Parathyroid adenoma (tissue), 2 donors: ENCODE measurements around the gene ABCC12.

ENCODE experiments used
- H2AFZ ChIP-seq: fragments of 300-600 bp; sonication (generic); one replicate; pipeline ENCODE4 v1.7.0; 2017; ENCODE audit warnings: antibody characterized with exemption, mild to moderate bottlenecking
- H3K27ac ChIP-seq: fragments of 300-600 bp; sonication (generic); one replicate; pipeline ENCODE4 v1.7.0; 2017
- H3K27me3 ChIP-seq: fragments of 300-600 bp; sonication (generic); one replicate; pipeline ENCODE4 v1.7.0; 2017; ENCODE audit warnings: low read length; ENCODE audit not compliant: control insufficient read depth, insufficient read depth
- H3K36me3 ChIP-seq: fragments of 300-600 bp; sonication (generic); one replicate; pipeline ENCODE4 v1.7.0; 2017; ENCODE audit warnings: low read length; ENCODE audit not compliant: control insufficient read depth, insufficient read depth
- H3K4me1 ChIP-seq: fragments of 300-600 bp; sonication (generic); one replicate; pipeline ENCODE4 v1.7.0; 2017; ENCODE audit warnings: control low read depth
- H3K4me2 ChIP-seq: fragments of 300-600 bp; sonication (generic); one replicate; pipeline ENCODE4 v1.7.0; 2017; ENCODE audit warnings: low read length
- H3K4me3 ChIP-seq: fragments of 300-600 bp; sonication (generic); one replicate; pipeline ENCODE4 v1.7.0; 2017; ENCODE audit warnings: low read depth, low read length
- H3K79me2 ChIP-seq: fragments of 300-600 bp; sonication (generic); one replicate; pipeline ENCODE4 v1.7.0; 2017; ENCODE audit warnings: control low read depth
- H3K9ac ChIP-seq: fragments of 300-600 bp; sonication (generic); one replicate; pipeline ENCODE4 v1.7.0; 2017; ENCODE audit warnings: mild to moderate bottlenecking
- H3K9me3 ChIP-seq: fragments of 300-600 bp; sonication (generic); one replicate; pipeline ENCODE4 v1.7.0; 2017; ENCODE audit warnings: low read length; ENCODE audit not compliant: control insufficient read depth
- CTCF ChIP-seq: fragments of 300-600 bp; sonication (generic); IDR thresholded peaks from one replicate; pipeline ENCODE4 v1.7.0; 2017; ENCODE audit warnings: antibody characterized with exemption, mild to moderate bottlenecking
- donor health status: primary hyperparathyroidism.

Gene ABCC12

GRCh38 chr16:48110982-48111381 lies 44.8 kb downstream of the ABCC12 start:
- Histone ChIP-seq H3K79me2 (no peaks in the 10 kb centered on the region), H3K4me3 (no peak overlapping the region), H3K9ac (no peak overlapping the region), H3K36me3 (no peaks in the 10 kb centered on the region), H3K4me1 (no peaks in the 10 kb centered on the region), H3K27ac (no peak overlapping the region), H2AFZ (no peak overlapping the region), H3K27me3 (no peaks in the 10 kb centered on the region), H3K9me3 (no peaks in the 10 kb centered on the region), H3K4me2 (no peak overlapping the region)
- TF ChIP-seq CTCF, result no peak

- H3K36me3 ChIP-seq, result no peaks in the 10 kb centered on the region
- H2AFZ ChIP-seq, result no peak overlapping the region
- no peaks in the 10 kb centered on the region for H3K4me1 ChIP-seq
- no peaks in the 10 kb centered on the region for H3K27me3 ChIP-seq
- H3K4me2 ChIP-seq, result no peak overlapping the region
- H3K4me3 ChIP-seq, result no peak overlapping the region
- no peaks in the 10 kb centered on the region for H3K79me2 ChIP-seq
- no peaks in the 10 kb centered on the region for H3K9me3 ChIP-seq
- no peak overlapping the region for H3K27ac ChIP-seq
- H3K9ac ChIP-seq, result no peak overlapping the region
- TF ChIP-seq CTCF, result no peak
These were observed 45.8 kb downstream of the ABCC12 start for GRCh38 chr16:48110000-48110399.

- Histone ChIP-seq H2AFZ (no peak overlapping the region), H3K4me2 (no peak overlapping the region), H3K79me2 (no peaks in the 10 kb centered on the region), H3K4me1 (no peaks in the 10 kb centered on the region), H3K36me3 (no peaks in the 10 kb centered on the region), H3K4me3 (no peak overlapping the region), H3K9ac (no peak overlapping the region), H3K9me3 (no peaks in the 10 kb centered on the region), H3K27me3 (no peaks in the 10 kb centered on the region), H3K27ac (no peak overlapping the region)
- TF ChIP-seq CTCF, result no peak
These were observed 46.3 kb downstream of the ABCC12 start for GRCh38 chr16:48109475-48109874.

GRCh38 chr16:48106446-48106845 lies 49.3 kb downstream of the ABCC12 start:
- Histone ChIP-seq H3K27ac (no peak overlapping the region), H3K9me3 (no peaks in the 10 kb centered on the region), H3K4me2 (no peak overlapping the region), H3K9ac (no peak overlapping the region), H3K36me3 (no peaks in the 10 kb centered on the region), H3K79me2 (no peaks in the 10 kb centered on the region), H3K4me1 (no peaks in the 10 kb centered on the region), H3K27me3 (no peaks in the 10 kb centered on the region), H2AFZ (no peak overlapping the region), H3K4me3 (no peak overlapping the region)
- TF ChIP-seq CTCF, result no peak
